ENCODE measurements around the gene PRMT9.

The PRMT9 gene

DNA sequence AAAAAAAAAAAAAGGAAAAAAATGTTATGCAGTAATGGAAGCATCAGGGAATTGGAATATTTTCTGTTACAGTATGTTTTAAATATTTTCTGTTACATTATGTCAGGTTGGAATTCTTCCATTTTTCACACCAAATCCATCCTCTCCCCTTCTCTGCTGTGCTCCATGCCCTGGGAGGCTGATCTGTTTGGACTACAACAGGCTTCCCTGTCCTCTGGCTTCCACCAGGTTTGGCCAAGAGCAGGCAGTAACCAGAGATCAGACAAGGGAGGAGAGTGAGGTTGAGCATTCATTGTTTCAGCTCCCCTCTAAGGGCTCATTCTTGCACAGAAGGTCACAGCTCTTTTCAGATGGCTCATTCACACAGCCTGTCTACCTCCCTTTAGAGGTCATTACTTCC is 78.5 kb downstream of the PRMT9 start:
- H2AFZ ChIP-seq (ENCODE audit: low read depth, low read length) = no peak overlapping the region
- no peak for DNase-seq
- H3K27ac ChIP-seq (ENCODE audit: low read length) = no peak overlapping the region
- no peak overlapping the region for H3K9ac ChIP-seq (ENCODE audit: low read depth, low read length)
- TF ChIP-seq, protein P1, sequence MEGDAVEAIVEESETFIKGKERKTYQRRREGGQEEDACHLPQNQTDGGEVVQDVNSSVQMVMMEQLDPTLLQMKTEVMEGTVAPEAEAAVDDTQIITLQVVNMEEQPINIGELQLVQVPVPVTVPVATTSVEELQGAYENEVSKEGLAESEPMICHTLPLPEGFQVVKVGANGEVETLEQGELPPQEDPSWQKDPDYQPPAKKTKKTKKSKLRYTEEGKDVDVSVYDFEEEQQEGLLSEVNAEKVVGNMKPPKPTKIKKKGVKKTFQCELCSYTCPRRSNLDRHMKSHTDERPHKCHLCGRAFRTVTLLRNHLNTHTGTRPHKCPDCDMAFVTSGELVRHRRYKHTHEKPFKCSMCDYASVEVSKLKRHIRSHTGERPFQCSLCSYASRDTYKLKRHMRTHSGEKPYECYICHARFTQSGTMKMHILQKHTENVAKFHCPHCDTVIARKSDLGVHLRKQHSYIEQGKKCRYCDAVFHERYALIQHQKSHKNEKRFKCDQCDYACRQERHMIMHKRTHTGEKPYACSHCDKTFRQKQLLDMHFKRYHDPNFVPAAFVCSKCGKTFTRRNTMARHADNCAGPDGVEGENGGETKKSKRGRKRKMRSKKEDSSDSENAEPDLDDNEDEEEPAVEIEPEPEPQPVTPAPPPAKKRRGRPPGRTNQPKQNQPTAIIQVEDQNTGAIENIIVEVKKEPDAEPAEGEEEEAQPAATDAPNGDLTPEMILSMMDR (IDR thresholded peaks at IDR 0.05; ENCODE audit: borderline replicate concordance, extremely low read depth, low read length, poor library complexity, severe bottlenecking) = no peak
- TF ChIP-seq EZH2 (IDR thresholded peaks at IDR 0.05; ENCODE audit: borderline replicate concordance, low read depth, low read length, severe bottlenecking) = no peak
- peaks cover 7% of the 10 kb centered on the region for H3K27me3 ChIP-seq (ENCODE audit: insufficient read depth, low read length, poor library complexity)
- H4K20me1 ChIP-seq (ENCODE audit: insufficient read depth, low read length) = no peaks in the 10 kb centered on the region
- H3K9me3 ChIP-seq (ENCODE audit: insufficient read depth, low read length, severe bottlenecking) = no peaks in the 10 kb centered on the region
- H3K79me2 ChIP-seq (ENCODE audit: insufficient read depth, low read length) = no peaks in the 10 kb centered on the region
- no peak for ATAC-seq (ENCODE audit: insufficient read depth, low read depth)
- no peaks in the 10 kb centered on the region for H3K4me1 ChIP-seq (ENCODE audit: insufficient read depth, low read length)
- H3K4me2 ChIP-seq (ENCODE audit: insufficient read depth, low read length) = no peak overlapping the region
- no peaks in the 10 kb centered on the region for H3K36me3 ChIP-seq (ENCODE audit: insufficient read depth, low read length)
- no peak overlapping the region for H3K4me3 ChIP-seq (ENCODE audit: low read depth in 1 of 2, low read length in 2 of 2)

DNA sequence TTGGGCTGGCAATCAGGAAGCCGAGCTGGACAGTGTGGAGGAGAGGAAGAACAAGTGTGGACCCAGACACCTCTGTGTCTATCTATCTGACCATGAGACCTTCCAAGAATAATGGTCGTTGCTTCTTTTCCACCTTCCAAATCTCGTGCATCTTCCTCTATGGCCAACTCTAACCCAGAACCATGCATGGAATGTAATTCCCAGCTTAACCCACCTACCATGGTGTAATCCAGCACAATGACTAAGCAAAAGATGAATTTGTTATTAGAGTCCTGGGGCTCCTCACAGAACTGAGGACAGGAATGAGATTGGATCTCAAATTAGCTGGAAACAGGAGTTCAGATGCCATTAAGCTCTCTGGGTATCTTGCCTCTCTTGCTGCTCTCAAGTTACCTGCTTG is 84.2 kb downstream of the PRMT9 start:
- ATAC-seq (ENCODE audit: insufficient read depth, low read depth) = no peak
- H3K4me3 ChIP-seq (ENCODE audit: low read depth in 1 of 2, low read length in 2 of 2) = no peak overlapping the region
- no peak overlapping the region for H2AFZ ChIP-seq (ENCODE audit: low read depth, low read length)
- H3K79me2 ChIP-seq (ENCODE audit: insufficient read depth, low read length) = no peaks in the 10 kb centered on the region
- TF ChIP-seq, protein P1 (IDR thresholded peaks at IDR 0.05; ENCODE audit: borderline replicate concordance, extremely low read depth, low read length, poor library complexity, severe bottlenecking) = no peak
- TF ChIP-seq EZH2 (IDR thresholded peaks at IDR 0.05; ENCODE audit: borderline replicate concordance, low read depth, low read length, severe bottlenecking) = no peak
- H4K20me1 ChIP-seq (ENCODE audit: insufficient read depth, low read length) = no peaks in the 10 kb centered on the region
- H3K9me3 ChIP-seq (ENCODE audit: insufficient read depth, low read length, severe bottlenecking) = no peaks in the 10 kb centered on the region
- H3K36me3 ChIP-seq (ENCODE audit: insufficient read depth, low read length) = no peaks in the 10 kb centered on the region
- no peak overlapping the region for H3K4me2 ChIP-seq (ENCODE audit: insufficient read depth, low read length)
- H3K27me3 ChIP-seq (ENCODE audit: insufficient read depth, low read length, poor library complexity) = no peaks in the 10 kb centered on the region
- no peak overlapping the region for H3K27ac ChIP-seq (ENCODE audit: low read length)
- no peaks in the 10 kb centered on the region for H3K4me1 ChIP-seq (ENCODE audit: insufficient read depth, low read length)
- no peak for DNase-seq
- H3K9ac ChIP-seq (ENCODE audit: low read depth, low read length) = no peak overlapping the region

DNA sequence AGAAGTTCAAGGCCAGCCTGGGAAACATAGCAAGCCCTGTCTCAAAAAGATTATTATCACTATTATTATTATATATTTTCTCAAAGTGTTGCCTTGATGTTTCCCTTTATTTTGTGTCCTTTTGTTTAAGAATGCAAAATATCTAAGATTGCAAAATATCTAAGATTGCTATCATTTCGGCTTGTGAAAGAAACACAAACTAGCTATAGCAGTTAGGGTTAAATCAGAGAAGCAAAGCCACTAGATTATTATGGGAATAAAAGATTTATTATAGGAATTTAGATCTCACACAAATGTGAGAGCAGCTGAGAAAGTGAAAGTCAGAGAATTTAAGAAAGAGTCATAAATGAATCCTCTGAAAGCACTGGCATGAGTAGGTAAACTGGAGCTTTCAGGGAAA is 84.8 kb downstream of the PRMT9 start:
- TF ChIP-seq EZH2 (IDR thresholded peaks at IDR 0.05; ENCODE audit: borderline replicate concordance, low read depth, low read length, severe bottlenecking) = no peak
- TF ChIP-seq, protein P1 (IDR thresholded peaks at IDR 0.05; ENCODE audit: borderline replicate concordance, extremely low read depth, low read length, poor library complexity, severe bottlenecking) = no peak
- H3K9me3 ChIP-seq (ENCODE audit: insufficient read depth, low read length, severe bottlenecking) = no peaks in the 10 kb centered on the region
- no peaks in the 10 kb centered on the region for H3K4me1 ChIP-seq (ENCODE audit: insufficient read depth, low read length)
- no peak overlapping the region for H3K27ac ChIP-seq (ENCODE audit: low read length)
- H3K4me2 ChIP-seq (ENCODE audit: insufficient read depth, low read length) = no peak overlapping the region
- ATAC-seq (ENCODE audit: insufficient read depth, low read depth) (no peak), DNase-seq (no peak)
- no peak overlapping the region for H3K4me3 ChIP-seq (ENCODE audit: low read depth in 1 of 2, low read length in 2 of 2)
- no peaks in the 10 kb centered on the region for H4K20me1 ChIP-seq (ENCODE audit: insufficient read depth, low read length)
- H2AFZ ChIP-seq (ENCODE audit: low read depth, low read length) = no peak overlapping the region
- H3K9ac ChIP-seq (ENCODE audit: low read depth, low read length) = no peak overlapping the region
- H3K36me3 ChIP-seq (ENCODE audit: insufficient read depth, low read length) = no peaks in the 10 kb centered on the region
- H3K79me2 ChIP-seq (ENCODE audit: insufficient read depth, low read length) = no peaks in the 10 kb centered on the region
- H3K27me3 ChIP-seq (ENCODE audit: insufficient read depth, low read length, poor library complexity) = no peaks in the 10 kb centered on the region

DNA sequence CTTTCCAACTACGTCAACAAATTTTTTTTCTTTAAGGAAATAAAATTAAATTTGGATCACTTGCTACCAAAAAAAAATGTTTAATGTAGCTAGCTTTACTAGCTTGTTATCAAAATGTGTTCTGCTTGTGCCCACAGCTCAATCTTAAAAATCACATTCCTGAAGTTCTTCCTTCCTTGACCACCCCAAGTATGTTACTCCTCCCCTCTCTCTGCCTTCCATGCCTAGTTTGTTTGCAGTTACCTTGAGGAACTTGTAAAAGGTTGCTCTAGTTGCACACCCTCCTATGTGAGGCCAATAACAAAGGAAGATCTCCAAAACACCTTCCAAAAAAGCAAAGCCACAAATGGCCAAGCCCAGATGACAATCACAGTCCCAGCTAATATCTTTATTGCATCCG is 86.4 kb downstream of the PRMT9 start:
- Histone ChIP-seq H3K4me3 (ENCODE audit: low read depth in 1 of 2, low read length in 2 of 2) (no peak overlapping the region), H3K9ac (ENCODE audit: low read depth, low read length) (no peak overlapping the region), H3K4me1 (ENCODE audit: insufficient read depth, low read length) (no peaks in the 10 kb centered on the region), H3K27me3 (ENCODE audit: insufficient read depth, low read length, poor library complexity) (no peaks in the 10 kb centered on the region), H3K4me2 (ENCODE audit: insufficient read depth, low read length) (no peak overlapping the region), H3K36me3 (ENCODE audit: insufficient read depth, low read length) (no peaks in the 10 kb centered on the region), H3K27ac (ENCODE audit: low read length) (no peak overlapping the region), H3K79me2 (ENCODE audit: insufficient read depth, low read length) (no peaks in the 10 kb centered on the region), H3K9me3 (ENCODE audit: insufficient read depth, low read length, severe bottlenecking) (no peaks in the 10 kb centered on the region), H2AFZ (ENCODE audit: low read depth, low read length) (no peak overlapping the region), H4K20me1 (ENCODE audit: insufficient read depth, low read length) (no peaks in the 10 kb centered on the region)
- DNase-seq (no peak), ATAC-seq (ENCODE audit: insufficient read depth, low read depth) (no peak)
- TF ChIP-seq EZH2 (IDR thresholded peaks at IDR 0.05; ENCODE audit: borderline replicate concordance, low read depth, low read length, severe bottlenecking) = no peak
- TF ChIP-seq, protein P1 (IDR thresholded peaks at IDR 0.05; ENCODE audit: borderline replicate concordance, extremely low read depth, low read length, poor library complexity, severe bottlenecking) = no peak
